Smooth muscle cell of the pulmonary artery (primary cell): ENCODE results near the gene TPRA1. TPM values are rescaled to one million over a fixed set of nuclear protein-coding genes. Genes with fewer than 3 reads are reported as not detected.

Experiments
- total RNA-seq: library from RNA; depleted of rRNA; stranded (reverse); fragments of >200 nt; gene quantifications from 2 replicates; pipeline ENCODE4 v1.2.3, GENCODE V29; 2014

Gene TPRA1
- 43.3 and 49.5 TPM in 2 replicates for total RNA-seq

GRCh38 chr3:127590593-127591465 is at the start of gene TPRA1:
TPRA1 (minus strand) TSS chr3:127590733; CDS start chr3:127580146, 10,587 bp downstream.

DNA sequence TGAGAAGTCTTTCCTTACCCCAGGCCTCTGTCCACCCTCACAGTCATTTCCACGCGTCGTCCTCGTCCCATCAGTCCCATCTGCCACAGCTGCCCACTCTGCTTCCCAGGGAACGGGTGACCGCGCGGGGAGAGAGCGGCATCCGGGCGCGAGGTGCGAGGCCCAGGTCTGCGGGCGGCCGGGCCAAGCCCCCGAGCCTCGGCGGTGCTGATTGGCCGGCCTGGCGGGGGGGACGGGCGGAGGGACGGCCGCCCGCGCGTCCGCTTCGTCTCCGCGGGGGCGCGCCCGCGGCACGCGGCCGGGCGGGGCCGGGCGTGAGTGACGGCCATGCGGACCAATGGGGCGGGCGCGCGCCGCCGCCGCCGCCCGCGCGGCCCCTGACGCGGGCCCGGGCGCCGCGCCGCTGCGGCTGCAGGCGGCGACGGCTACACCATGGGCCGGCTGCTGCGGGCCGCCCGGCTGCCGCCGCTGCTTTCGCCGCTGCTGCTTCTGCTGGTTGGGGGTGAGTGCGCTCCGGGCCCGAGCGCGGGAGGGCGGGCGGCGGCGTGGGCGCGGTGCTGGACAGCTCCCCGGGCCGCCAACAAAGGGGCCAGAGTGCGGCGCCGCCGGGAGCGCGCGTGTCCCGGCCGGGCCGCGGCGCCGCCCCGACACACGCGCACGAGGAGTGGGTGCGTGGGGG is 38.4 kb upstream of the TPRA1 start, which contains the start of gene PODXL2:
Gene PODXL2 (plus strand): TSS at position 398 of the 679 bp plus-strand sequence. CDS start 35 bp downstream, at position 433.

Other genes starting within 250 kb of the TPRA1 start
- 24.2 and 25.5 TPM in 2 replicates for gene MCM2, start 7.7 kb upstream of the TPRA1 start, total RNA-seq
- gene PODXL2, start 38.5 kb upstream of the TPRA1 start, total RNA-seq = 5.4 and 6.5 TPM in 2 replicates
- gene ABTB1, start 82.2 kb upstream of the TPRA1 start, total RNA-seq = 15.4 and 21.1 TPM in 2 replicates
- 77.0 and 77.5 TPM in 2 replicates for gene MGLL, start 231.8 kb upstream of the TPRA1 start, total RNA-seq